K562 (cell line): ENCODE results near the gene CFDP1. TPM values are rescaled to one million over a fixed set of nuclear protein-coding genes. Genes with fewer than 3 reads are reported as not detected.

ENCODE experiments used
- ATAC-seq: fragments of 200-7000 bp; cut with Tn5 transposase; 3 replicates; pipeline ENCODE4 v1.9.1; 2020; ENCODE audit warnings: moderate library complexity
- BruUV-seq: library from RNA; stranded (reverse); fragments of 400-500 nt; replicated peaks from 2 replicates; lab custom pipeline; 2021; lab: Mats Ljungman, UMichigan
- CTCF ChIA-PET: fragments of 300-600 bp; formaldehyde crosslinking; extraction: SDS; loops from one replicate; lab custom pipeline; 2021; ENCODE audit warnings: low intra/inter-chr PET ratio; lab: Yijun Ruan, JAX
- POLR2A ChIA-PET: fragments of 300-600, 350-650 bp; sonication (Branson Sonifier 250); formaldehyde crosslinking; extraction: SDS; loops from one replicate; lab custom pipeline; 2021; ENCODE audit warnings: antibody characterized with exemption, inconsistent platforms; lab: Yijun Ruan, JAX
- DNase-seq, 4 experiments: peaks; one replicate each; pipeline versions ENCODE4 v3.0.0 to v3.0.0-alpha.2; 2011 to 2018; ENCODE audit warnings: low spot score in 3 of 4, mixed read lengths in 3 of 4; ENCODE audit errors: extremely low read depth in 1 of 4
- FAIRE-seq: peaks from 2 replicates; lab custom pipeline; 2011; peaks lifted over from hg19 to GRCh38; lab: Jason Lieb, UNC
- H2AFZ ChIP-seq: 2 replicates; pipeline ENCODE4 v1.6.0; 2011; ENCODE audit warnings: low read depth, low read length, control low read depth, inconsistent platforms
- H3K27ac ChIP-seq: fragments of 200-600 bp; 3 replicates; pipeline ENCODE4 v1.8.0; 2011; ENCODE audit warnings: low read depth, mild to moderate bottlenecking, control low read depth, inconsistent platforms, low read length, moderate library complexity, mixed read lengths; ENCODE audit errors: extremely low read depth
- H3K27me3 ChIP-seq, 2 experiments: fragments of 300-600 bp in 1 of 2; 2 replicates in 1 of 2; 3 replicates in 1 of 2; pipeline versions ENCODE4 v1.6.0 to v1.8.0; 2011; ENCODE audit warnings: inconsistent platforms in 2 of 2, low read length in 2 of 2, mild to moderate bottlenecking in 1 of 2, mixed read lengths in 1 of 2, moderate library complexity in 1 of 2; ENCODE audit not compliant: control insufficient read depth in 2 of 2, insufficient read depth in 2 of 2
- H3K36me3 ChIP-seq: fragments of 300-600 bp; 3 replicates; pipeline ENCODE4 v1.8.0; 2011; ENCODE audit warnings: mild to moderate bottlenecking, low read length, inconsistent platforms; ENCODE audit not compliant: control insufficient read depth, insufficient read depth
- H3K4me1 ChIP-seq, 2 experiments: fragments of 200-600 bp in 1 of 2; replicated peaks in 1 of 2; 2 replicates in 1 of 2; 3 replicates in 1 of 2; pipeline versions ENCODE4 v1.5.1 to v1.8.0; 2011; ENCODE audit warnings: inconsistent platforms in 2 of 2, low read length in 2 of 2, mild to moderate bottlenecking in 1 of 2, mixed read lengths in 1 of 2, moderate library complexity in 1 of 2; ENCODE audit not compliant: control insufficient read depth in 2 of 2, insufficient read depth in 2 of 2
- H3K4me2 ChIP-seq: 2 replicates; pipeline ENCODE4 v1.6.1; 2011; ENCODE audit warnings: low read length, control low read depth, inconsistent platforms, mixed read lengths; ENCODE audit not compliant: insufficient read depth
- H3K4me3 ChIP-seq: fragments of 200-600 bp; sonication (generic), shearing (Covaris generic); 2 replicates; pipeline ENCODE4 v1.5.1; 2016; ENCODE audit warnings: control low read depth, inconsistent platforms
- H3K79me2 ChIP-seq: fragments of 200-600 bp; 3 replicates; pipeline ENCODE4 v1.8.0; 2011; ENCODE audit warnings: low read length, inconsistent platforms; ENCODE audit not compliant: control insufficient read depth, insufficient read depth
- H3K9ac ChIP-seq, 2 experiments: 2 replicates each; pipeline versions ENCODE4 v1.6.0 to v1.6.1; 2011; ENCODE audit warnings: low read depth in 2 of 2, low read length in 2 of 2, control low read depth in 1 of 2, inconsistent platforms in 1 of 2, mild to moderate bottlenecking in 1 of 2, mixed read lengths in 1 of 2; ENCODE audit not compliant: insufficient read depth in 1 of 2
- H3K9me1 ChIP-seq: one replicate; pipeline ENCODE4 v1.6.0; 2011; ENCODE audit warnings: inconsistent platforms, mild to moderate bottlenecking, low read length, moderate library complexity; ENCODE audit not compliant: control insufficient read depth, insufficient read depth
- H3K9me3 ChIP-seq: replicated peaks from 2 replicates; pipeline ENCODE4 v1.5.1; 2011; ENCODE audit warnings: low read depth, low read length, inconsistent platforms; ENCODE audit not compliant: control insufficient read depth, insufficient read depth
- H4K20me1 ChIP-seq: replicated peaks from 2 replicates; pipeline ENCODE4 v1.6.1; 2011; ENCODE audit warnings: low read length, inconsistent platforms, mixed read lengths; ENCODE audit not compliant: control insufficient read depth, insufficient read depth
- ARNT ChIP-seq, 2 experiments: fragments of 450-650 bp; IDR thresholded peaks; 2 replicates each; pipeline ENCODE4 v1.6.1; 2016; ENCODE audit warnings: mild to moderate bottlenecking in 1 of 2
- CHCHD3 ChIP-seq: fragments of 250-450 bp; sonication (Bioruptor Pico); IDR thresholded peaks from 2 replicates; pipeline ENCODE4 v2.1.2; 2022; ENCODE audit warnings: mild to moderate bottlenecking
- ELF4 ChIP-seq: fragments of 450-650 bp; formaldehyde crosslinking; IDR thresholded peaks from 2 replicates; pipeline ENCODE4 v1.4.0; 2022; ENCODE audit warnings: missing genetic modification characterization
- FOSL1 ChIP-seq: fragments of 200-800 bp; sonication (Bioruptor generic); conservative IDR thresholded peaks from 2 replicates; pipeline ENCODE4 v1.6.1; 2016; ENCODE audit warnings: missing genetic modification characterization, missing compliant biosample characterization
- FOXJ2 ChIP-seq: fragments of 200-800 bp; sonication (Bioruptor generic); IDR thresholded peaks from 2 replicates; pipeline ENCODE4 v1.6.1; 2016; ENCODE audit warnings: missing genetic modification characterization, missing compliant biosample characterization
- MEIS2 ChIP-seq: fragments of 450-650 bp; IDR thresholded peaks from 2 replicates; pipeline ENCODE4 v1.6.1; 2014; ENCODE audit warnings: mild to moderate bottlenecking; ENCODE audit not compliant: partially characterized antibody
- NUFIP1 ChIP-seq: fragments of 450-650 bp; IDR thresholded peaks from 2 replicates; pipeline ENCODE4 v1.6.1; 2018; ENCODE audit not compliant: partially characterized antibody
- SREBF1 ChIP-seq: fragments of 150-350 bp; IDR thresholded peaks from 2 replicates; pipeline ENCODE4 v1.6.1; 2014; ENCODE audit warnings: antibody characterized with exemption, low read depth, low read length, borderline replicate concordance
- STAG1 ChIP-seq: sonication (generic); formaldehyde crosslinking; IDR thresholded peaks from 2 replicates; pipeline ENCODE4 v1.5.0; 2020; ENCODE audit warnings: missing genetic modification reagents, borderline replicate concordance
- ZBTB1 ChIP-seq: sonication (generic); formaldehyde crosslinking; IDR thresholded peaks from 2 replicates; pipeline ENCODE4 v1.8.1; 2023; ENCODE audit warnings: missing genetic modification reagents, low read depth, mild to moderate bottlenecking, borderline replicate concordance
- ZNF766 ChIP-seq: fragments of 200-800 bp; sonication (Bioruptor generic); conservative IDR thresholded peaks from 2 replicates; pipeline ENCODE4 v1.6.1; 2016; ENCODE audit warnings: missing genetic modification characterization, missing compliant biosample characterization
- WGBS: fragments of 100-300 bp; shearing (Covaris generic); methylation state at CpG from one replicate; pipeline ENCODE4 v1.1.6; 2016; ENCODE audit warnings: low coverage, mixed read lengths; ENCODE audit not compliant: insufficient coverage; ENCODE audit errors: missing lambda C conversion rate; 5-methylcytosine and 5-hydroxymethylcytosine counted together
- in situ Hi-C: fragments of 300-500 bp; cut with MboI; formaldehyde crosslinking; loops from 4 replicates; pipeline ENCODE4 v1.15.0; 2018; ENCODE audit warnings: inconsistent platforms, mixed read lengths
- intact Hi-C: fragments of 100-400 bp; cut with micrococcal nuclease; formaldehyde crosslinking; loops from 2 replicates; pipeline ENCODE4 v1.14.2; 2022
- polyA plus RNA-seq, 8 experiments: library from polyadenylated mRNA; depleted of rRNA in 4 of 8; stranded (reverse) in 5 of 8; unstranded in 3 of 8; fragments of >200 nt; fragmentation: Nextera tagmentation in 2 of 8; fragmentation: Illumina TruSeq in 1 of 8; extraction: Ambion mirVana in 2 of 8; extraction: Trizol in 1 of 8; gene quantifications; 2 replicates each; pipeline versions ENCODE4 v1.2.1 to v1.2.3, GENCODE V29; 2011 to 2014; ENCODE audit warnings: inconsistent platforms in 1 of 8, missing spikeins in 1 of 8
- total RNA-seq, 7 experiments: library from RNA; depleted of rRNA in 6 of 7; stranded (reverse); fragments of >200 nt in 6 of 7; fragmentation: Illumina TruSeq in 2 of 7; extraction: Trizol in 2 of 7; gene quantifications; 2 replicates each; pipeline versions ENCODE4 v1.2.1 to v1.2.3, GENCODE V29; 2011 to 2021; ENCODE audit warnings: low replicate concordance in 1 of 7

The CFDP1 gene
- total and polyA plus RNA-seq, 9 of the 15 experiments (the other 6 are each of a cell fraction or from before 2014, with no cell fraction given): 31.5 to 78.4 (median 61.7) TPM

GRCh38 chr16:75319513-75320411, 113.5 kb downstream of the CFDP1 start:
- BruUV-seq: no TSS peak
- no peak overlapping the region for H2AFZ ChIP-seq
- CTCF ChIA-PET: no interaction called here
- no peak overlapping the region for H3K4me3 ChIP-seq
- no peak overlapping the region for H3K9ac ChIP-seq
- WGBS: 70% methylated on average over 13 of the region's 13 CpGs
- H3K9me1 ChIP-seq: no peaks in the 10 kb centered on the region
- no peaks in the 10 kb centered on the region for H4K20me1 ChIP-seq
- no peaks in the 10 kb centered on the region for H3K9me3 ChIP-seq
- 0 out of 3 replicates have a peak, but pooled peaks cover 2% of the 10 kb centered on the region for H3K36me3 ChIP-seq
- in situ Hi-C loops: no loop called here
- H3K4me1 ChIP-seq: peaks cover 10 to 13% of the 10 kb centered on the region in 2 experiments; a peak in 4 of 5 replicates
- H3K27me3 ChIP-seq: no peaks in the 10 kb centered on the region
- H3K79me2 ChIP-seq: no peaks in the 10 kb centered on the region
- no peak for DNase-seq
- no peak overlapping the region for H3K4me2 ChIP-seq
- TF ChIP-seq FOSL1 (tag) (0 out of 2 replicates have a peak, but pooled peaks have one; percentile 32), ZNF766 (CRISPR knock-in tag) (0 out of 2 replicates have a peak, but pooled peaks have one; percentile 26), ARNT (IDR thresholded peaks at IDR 0.05) (no peak)
- TF ChIP-seq, all 486 proteins: peak for 2
- ATAC-seq (no peak), FAIRE-seq (no peak)
- intact Hi-C loops: loop anchor here (5.0 kb wide), 1 partner anchor 67 kb away; the partner anchor contains the start of gene BCAR1
- no peak overlapping the region for H3K27ac ChIP-seq
- POLR2A ChIA-PET: interaction anchor here (2.1 kb wide), 1 partner anchor 15 kb away, joined by 7 read pairs; no protein-coding TSS in a partner anchor

- no peaks in the 10 kb centered on the region for H3K9me3 ChIP-seq
- H3K9ac ChIP-seq: no peak overlapping the region
- intact Hi-C loops (no loop called here), in situ Hi-C loops (no loop called here)
- H3K4me2 ChIP-seq: no peak overlapping the region
- no peak overlapping the region for H3K4me3 ChIP-seq
- DNase-seq (no peak), ATAC-seq (no peak), FAIRE-seq (no peak)
- no peak overlapping the region for H2AFZ ChIP-seq
- no peaks in the 10 kb centered on the region for H3K79me2 ChIP-seq
- H3K9me1 ChIP-seq: no peaks in the 10 kb centered on the region
- H3K4me1 ChIP-seq: peaks cover 3 to 10% of the 10 kb centered on the region in 2 experiments; a peak in 4 of 5 replicates
- H3K27me3 ChIP-seq: no peaks in the 10 kb centered on the region
- peaks cover under 1% of the 10 kb centered on the region; the same call in 1 of the 3 replicates for H3K36me3 ChIP-seq
- no peak overlapping the region for H3K27ac ChIP-seq
- ChIA-PET POLR2A (no interaction called here), CTCF (no interaction called here)
- H4K20me1 ChIP-seq: no peaks in the 10 kb centered on the region
- WGBS: 97% methylated on average over 3 of the region's 3 CpGs
- BruUV-seq: no TSS peak
- no peak for TF ChIP-seq SREBF1
- TF ChIP-seq STAG1 (CRISPR knock-in tag): no peak
- no peak for TF ChIP-seq FOXJ2 (tag)
- no peak for TF ChIP-seq ZBTB1 (CRISPR knock-in tag)
- TF ChIP-seq NUFIP1: no peak
- no peak for TF ChIP-seq MEIS2
- TF ChIP-seq CHCHD3 (CRISPR knock-in tag): no peak
- no peak for TF ChIP-seq ELF4
These were observed 114.6 kb downstream of the CFDP1 start for GRCh38 chr16:75318737-75319136.
